ENCODE results near the gene PKHD1.

- TF ChIP-seq CTCF (IDR thresholded peaks at IDR 0.05) (no peak), POLR2A (IDR thresholded peaks at IDR 0.05) (no peak), EP300 (IDR thresholded peaks at IDR 0.05) (no peak)
Measured at GRCh38 chr6:51578994-51579393, 508.4 kb downstream of the PKHD1 start.
